HG02840 (cell line): ENCODE measurements around the gene CCDC77.

Experiments
- ATAC-seq: cut with Tn5 transposase; IDR thresholded peaks from one replicate; pipeline ENCODE4 v1.9.1; 2021; ENCODE audit warnings: mild to moderate bottlenecking, moderate library complexity, moderate number of reproducible peaks; ENCODE audit not compliant: unreplicated experiment, low FRiP score

Gene CCDC77

DNA sequence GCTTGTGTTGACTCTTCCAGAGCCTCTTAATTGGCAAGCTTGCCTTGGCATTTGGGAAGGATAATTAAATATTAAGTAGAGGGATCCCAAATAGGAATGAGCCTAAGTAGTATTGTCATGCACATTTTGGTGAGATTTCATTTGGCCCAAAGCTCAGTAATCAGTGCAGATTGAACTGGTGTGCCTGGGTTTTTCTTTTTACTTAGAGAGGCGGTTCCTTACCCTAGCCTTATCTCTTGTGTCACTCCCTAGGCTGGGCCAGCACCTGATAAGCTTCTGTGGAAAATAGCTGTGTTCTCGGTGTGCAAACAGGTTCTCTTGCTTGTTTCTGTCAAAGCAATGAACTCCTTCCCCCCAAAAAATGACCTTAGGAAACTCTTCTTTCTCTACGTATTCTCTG, 49.0 kb downstream of the CCDC77 start:
- ATAC-seq: no peak

DNA sequence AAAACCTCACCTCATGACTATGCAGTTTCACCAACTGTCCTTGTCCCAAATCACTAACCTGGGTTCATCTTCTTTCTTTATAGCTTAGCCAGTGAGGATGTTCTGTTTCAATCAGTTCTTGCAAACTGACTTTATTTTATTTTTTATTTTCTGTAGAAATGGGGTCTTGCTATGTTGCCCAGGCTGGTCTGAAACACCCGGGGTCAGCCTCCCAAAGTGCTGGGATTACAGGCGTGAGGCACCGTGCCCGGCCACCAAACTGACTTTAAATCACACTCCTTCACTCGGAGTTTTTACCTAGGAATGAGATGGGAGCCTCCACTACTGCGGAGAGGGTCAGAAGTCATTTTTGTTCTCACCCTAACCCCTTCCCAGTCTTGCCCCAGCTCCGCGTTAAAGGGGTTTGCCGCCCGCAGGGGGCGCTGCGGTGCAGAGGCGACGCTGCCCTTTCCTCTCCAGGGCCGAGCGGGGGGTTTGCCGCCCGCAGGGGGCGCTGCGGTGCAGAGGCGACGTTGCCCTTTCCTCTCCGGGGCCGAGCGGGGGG, 51.3 kb downstream of the CCDC77 start:
- ATAC-seq: no peak

- no peak for ATAC-seq
Measured at GRCh38 chr12:454833-455232, 53.4 kb downstream of the CCDC77 start.

DNA sequence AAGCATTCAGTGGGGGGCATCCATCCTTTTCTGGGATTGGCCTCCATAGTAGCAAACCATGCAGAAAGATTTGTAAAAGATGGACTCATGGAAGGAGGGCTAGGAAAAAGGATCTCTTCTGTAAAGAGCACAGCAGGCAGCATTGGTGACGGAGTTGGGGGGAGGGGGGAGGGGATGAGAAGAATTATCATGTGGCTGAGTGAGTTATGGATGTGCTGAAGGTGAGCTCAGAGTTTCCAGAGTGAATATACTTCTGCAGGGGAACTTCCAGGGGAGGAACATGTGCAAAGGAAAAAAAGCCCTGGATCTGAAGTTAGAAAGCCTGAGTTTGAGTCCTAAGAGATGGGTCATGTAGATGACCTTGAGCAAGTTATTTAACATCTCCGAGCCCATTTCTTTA, 54.4 kb downstream of the CCDC77 start:
- no peak for ATAC-seq

DNA sequence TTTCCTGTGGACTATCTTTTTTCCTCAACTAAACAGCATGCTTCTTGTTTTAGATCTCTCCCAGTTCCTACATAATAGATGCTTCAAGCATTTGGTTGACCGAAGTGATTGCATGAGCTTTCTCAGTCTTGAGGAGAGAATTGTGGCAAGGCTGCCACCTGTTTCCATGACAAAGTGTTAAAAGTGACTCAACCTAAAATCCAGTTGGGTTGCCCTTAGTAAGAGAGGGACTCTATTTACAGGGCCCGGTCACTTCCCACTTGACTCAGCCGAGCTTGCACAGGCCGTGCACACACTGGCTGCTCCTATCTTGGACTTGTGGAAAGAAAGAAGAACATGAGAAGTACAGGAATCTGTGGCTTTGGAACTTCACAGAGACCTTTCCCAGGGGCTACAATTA, 56.2 kb downstream of the CCDC77 start:
- ATAC-seq: no peak

DNA sequence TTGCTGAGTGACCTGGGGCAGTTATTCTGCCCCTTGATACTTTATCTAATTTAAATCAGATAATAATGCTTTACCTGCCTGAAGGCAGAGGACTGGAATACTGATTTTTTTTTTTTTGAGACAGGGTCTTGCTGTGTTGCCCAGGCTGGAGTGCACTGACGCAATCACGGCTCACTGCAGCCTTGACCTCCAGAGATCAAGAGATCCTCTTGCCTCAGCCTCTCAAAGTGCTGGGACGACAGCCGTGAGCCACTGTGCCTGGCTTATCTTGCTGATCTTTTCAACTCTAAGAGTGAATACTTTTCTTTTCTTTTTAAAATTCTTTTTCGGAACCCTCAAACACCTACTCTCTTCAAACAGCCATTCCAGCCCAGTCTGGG, 57.6 kb downstream of the CCDC77 start:
- no peak for ATAC-seq

DNA sequence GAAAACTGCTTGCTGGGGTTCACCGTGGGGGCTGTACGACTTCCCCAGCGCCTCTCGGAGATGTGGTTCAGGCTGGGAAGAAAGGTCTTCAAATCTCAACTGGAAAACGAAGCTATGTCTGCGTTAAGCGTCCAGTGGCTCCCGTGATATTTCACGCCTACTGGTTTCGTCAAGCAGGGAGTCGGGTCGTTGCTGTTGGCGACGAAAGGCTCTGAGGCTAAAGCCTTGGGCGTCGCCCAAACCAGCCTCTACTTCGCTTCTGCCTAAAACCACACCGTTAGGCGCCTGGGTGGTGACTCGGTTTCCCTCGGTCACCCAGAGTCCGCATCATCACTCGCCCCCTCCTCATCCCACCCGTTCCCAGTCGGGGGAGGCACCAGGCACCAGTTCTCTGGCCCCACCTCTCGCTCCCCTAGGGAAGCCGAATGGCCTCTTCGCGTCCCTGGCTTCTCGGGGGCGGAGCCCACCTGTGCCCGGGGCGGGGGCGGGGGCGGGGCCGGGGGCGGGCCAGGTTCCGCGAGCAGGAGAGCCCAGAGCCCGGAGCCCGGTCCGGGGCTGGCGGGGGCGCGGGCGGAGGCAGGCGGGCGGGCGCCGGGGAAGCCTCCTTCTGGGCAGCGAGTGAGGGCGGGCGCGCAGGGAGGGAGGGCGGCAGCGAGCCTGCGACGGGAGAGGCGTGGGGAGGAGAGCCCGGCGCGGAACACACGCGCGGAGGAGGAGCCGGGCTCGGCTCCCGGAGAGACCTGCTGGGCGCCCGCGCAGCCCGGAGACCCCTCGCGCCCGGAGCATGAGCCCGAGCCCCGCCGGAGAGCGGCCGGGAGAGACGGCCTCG, 58.2 kb downstream of the CCDC77 start, which contains the start of gene B4GALNT3:
B4GALNT3 (plus strand) TSS at position 510 of the 829 bp plus-strand sequence. CDS start 438 bp downstream, outside the sequence.
- no peak for ATAC-seq

- ATAC-seq: no peak
Measured at GRCh38 chr12:460261-461230, 59.1 kb downstream of the CCDC77 start.

DNA sequence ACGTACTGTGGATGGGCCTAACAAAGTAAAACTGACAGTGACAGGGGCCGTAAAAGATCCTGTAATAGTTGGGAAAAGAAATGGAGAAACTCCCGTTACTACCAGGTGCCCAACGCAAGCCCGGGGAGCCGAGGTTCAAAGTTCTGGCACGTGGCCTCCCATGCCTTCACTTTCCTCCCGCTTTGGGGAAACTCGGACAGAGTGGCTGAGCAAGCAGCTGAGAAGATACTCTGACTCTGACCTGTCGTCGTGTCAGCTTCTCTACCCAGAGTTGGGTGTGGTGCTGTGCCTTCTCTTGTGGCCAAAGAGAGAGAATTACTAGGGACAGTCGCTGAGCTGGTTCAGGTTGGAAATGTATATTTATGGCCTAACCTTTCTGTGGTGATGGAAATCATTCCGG, 60.0 kb downstream of the CCDC77 start:
- ATAC-seq: no peak

- ATAC-seq: no peak
Measured at GRCh38 chr12:462936-463705, 61.7 kb downstream of the CCDC77 start.

GRCh38 chr12:464484-465267, 63.2 kb downstream of the CCDC77 start:
- no peak for ATAC-seq

GRCh38 chr12:466039-466438, 64.6 kb downstream of the CCDC77 start:
- no peak for ATAC-seq

DNA sequence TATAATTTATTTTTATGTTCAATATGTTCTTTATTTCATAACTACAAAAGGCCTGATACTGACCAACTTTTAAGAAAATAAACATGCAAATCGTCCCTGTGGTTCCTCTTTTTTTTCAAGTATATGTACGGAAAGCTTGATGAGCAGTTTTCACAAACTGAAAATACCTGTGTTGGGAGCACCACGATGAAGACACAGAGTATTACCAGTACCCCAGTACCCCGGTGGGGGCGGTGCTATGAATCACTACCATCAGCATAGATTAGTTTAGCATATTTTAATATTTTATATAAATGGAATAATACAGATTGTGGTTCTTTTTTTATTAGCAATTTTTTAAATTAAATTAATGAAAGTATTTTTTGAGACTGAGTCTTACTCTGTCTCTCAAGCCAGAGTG, 65.3 kb downstream of the CCDC77 start:
- no peak for ATAC-seq

DNA sequence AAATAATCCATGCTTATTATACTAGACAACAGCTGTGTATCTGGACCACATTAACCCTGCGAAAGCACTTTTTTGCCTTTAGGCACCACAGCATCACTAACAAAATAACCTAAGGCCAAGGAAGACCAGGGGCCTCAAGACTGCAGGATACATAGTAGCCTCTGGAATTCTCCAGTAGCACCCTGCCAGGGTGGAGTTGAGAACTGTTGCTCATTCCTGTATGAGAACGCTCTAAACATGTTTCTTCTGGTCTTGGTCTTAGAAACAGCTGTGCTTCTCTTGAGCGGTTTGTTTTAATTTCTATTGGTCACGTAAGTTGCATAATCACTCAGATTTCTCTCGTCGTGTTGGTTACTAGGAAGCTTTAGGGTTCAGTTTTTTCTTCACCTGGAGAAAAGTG, 66.1 kb downstream of the CCDC77 start:
- ATAC-seq: no peak

DNA sequence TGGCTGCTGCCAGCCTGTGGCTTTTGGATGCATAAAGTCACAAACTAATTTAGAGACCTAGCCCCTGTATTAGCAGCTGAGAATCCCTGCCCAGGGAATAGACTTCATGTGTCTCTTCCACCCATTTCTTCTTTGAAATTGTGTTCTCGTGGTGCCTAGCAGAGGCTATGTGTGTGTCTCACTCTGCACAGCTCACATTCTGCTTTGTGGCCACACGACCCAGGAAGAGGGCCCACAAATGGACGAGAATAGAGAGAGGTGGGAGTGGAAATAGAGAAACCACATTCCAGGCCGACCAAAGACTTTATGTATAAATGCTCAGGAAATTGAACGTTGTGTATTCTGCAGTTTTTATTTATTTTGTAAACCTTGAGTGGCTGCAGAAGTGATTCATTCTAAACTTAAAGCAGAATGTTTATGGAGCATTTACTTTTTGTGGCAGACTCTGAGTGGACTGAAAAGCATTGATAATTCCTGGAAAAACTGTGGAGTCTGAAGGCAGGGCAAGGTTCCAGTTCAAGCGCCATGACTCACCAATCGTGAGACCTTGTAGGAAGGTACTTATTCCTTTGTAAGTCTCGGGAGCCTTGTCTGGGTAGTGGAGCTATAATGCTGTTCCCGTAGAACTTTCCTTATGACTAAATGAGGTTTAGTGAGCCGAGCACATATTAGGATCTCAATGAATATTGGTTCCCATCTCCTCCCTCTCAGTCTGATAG, 67.4 kb downstream of the CCDC77 start:
- ATAC-seq: no peak

GRCh38 chr12:470133-470532, 68.7 kb downstream of the CCDC77 start:
- no peak for ATAC-seq

- ATAC-seq: no peak
Measured at GRCh38 chr12:473198-473597, 71.8 kb downstream of the CCDC77 start.

DNA sequence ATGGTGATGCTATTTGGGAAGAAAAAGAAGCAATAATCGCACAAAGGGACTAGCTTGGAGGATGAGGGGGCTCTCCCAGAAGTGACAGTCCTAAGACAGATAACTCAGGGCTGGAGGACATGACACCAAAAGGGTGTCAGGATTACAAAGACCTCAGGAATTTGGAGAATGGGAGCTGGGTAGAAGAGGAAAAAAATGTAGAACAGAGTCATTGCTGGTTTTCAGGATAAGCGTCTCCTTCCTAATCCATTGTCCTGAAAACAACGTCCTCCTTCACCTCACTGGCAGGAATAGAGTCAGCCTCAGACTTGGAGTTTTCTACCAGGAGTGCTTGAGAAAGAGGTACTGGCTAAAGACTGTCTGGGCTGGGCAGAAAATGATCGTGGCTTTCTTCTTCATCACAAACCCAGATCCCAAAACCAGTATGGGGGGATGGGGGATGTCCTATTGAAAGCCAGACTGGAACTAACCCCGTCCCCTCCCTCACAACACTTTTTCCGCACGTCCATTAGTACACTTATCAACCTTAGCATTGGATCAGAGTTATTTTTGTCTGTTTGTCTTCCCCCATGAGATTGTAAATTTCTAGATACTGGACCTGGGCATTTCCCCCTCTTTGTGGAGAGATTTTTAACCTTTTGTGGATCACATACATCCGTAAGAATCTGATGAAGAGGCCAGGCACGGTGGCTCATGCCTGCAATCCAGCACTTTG, 72.6 kb downstream of the CCDC77 start:
- no peak for ATAC-seq
